GM21528 (cell line): ENCODE measurements around the gene PDE6B.
"Not testable (repeated sequence)": the region's sequence is repeated elsewhere in the genome, so short reads cannot be mapped to it uniquely, and the experiment has no call there.

Source experiments
- ATAC-seq: cut with Tn5 transposase; IDR thresholded peaks from one replicate; pipeline ENCODE4 v1.9.1; 2021; ENCODE audit warnings: mild to moderate bottlenecking, moderate library complexity; ENCODE audit not compliant: unreplicated experiment, low FRiP score

The PDE6B gene

GRCh38 chr4:666822-667544 lies 41.6 kb downstream of the PDE6B start:
- no peak for ATAC-seq

GRCh38 chr4:667545-667925 lies 42.2 kb downstream of the PDE6B start:
- no peak for ATAC-seq

DNA sequence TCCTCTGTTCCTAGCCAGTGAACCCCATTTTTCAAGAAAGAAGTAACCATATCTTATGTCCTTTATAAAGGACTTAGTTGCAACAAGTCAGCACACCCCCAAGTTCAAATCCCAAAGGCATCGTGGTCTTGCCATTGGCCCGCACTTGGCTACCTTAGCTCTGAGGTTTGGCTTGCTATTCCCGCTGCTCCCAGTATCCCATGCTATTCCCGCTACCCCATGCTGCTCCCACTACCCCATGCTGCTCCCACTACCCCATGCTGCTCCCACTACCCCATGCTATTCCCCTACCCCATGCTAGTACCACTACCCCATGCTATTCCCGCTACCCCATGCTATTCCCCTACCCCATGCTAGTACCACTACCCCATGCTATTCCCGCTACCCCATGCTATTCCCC lies 42.8 kb downstream of the PDE6B start:
- ATAC-seq = not testable (repeated sequence)

DNA sequence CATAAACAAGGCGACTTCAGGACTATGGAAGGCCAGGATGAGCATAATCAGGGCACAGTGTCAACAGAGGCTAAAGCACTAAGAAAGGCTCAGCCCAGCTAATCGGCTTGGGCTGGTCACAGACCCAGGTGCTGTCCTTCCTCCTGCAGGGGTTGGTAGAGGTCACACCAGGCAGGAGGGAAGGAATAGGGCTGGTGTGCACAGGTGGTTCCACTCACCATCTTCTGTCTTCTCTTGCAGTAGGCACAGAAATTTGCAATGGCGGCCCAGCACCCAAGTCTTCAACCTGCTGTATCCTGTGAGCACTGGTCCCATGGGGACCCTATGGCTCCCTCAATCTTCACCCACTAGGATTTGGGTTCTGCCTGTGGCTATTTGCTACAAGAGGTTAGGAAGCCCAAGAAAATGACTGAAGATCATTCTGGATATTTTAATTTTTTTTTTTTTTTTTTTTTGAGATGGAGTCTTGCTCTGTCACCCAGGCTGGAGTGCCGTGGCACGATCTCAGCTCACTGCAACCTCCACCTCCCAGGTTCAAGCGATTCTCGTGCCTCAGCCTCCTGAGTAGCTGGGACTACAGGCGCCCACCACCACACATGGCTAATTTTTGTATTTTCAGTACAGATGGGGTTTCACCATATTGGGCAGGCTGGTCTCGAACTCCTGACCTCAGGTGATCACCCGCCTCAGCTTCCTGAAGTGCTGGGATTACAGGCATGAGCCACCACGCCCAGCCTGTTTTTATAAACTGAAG lies 44.6 kb downstream of the PDE6B start:
- not testable (repeated sequence) for ATAC-seq

- no peak for ATAC-seq
Observed at GRCh38 chr4:671769-672168, 46.4 kb downstream of the PDE6B start.

DNA sequence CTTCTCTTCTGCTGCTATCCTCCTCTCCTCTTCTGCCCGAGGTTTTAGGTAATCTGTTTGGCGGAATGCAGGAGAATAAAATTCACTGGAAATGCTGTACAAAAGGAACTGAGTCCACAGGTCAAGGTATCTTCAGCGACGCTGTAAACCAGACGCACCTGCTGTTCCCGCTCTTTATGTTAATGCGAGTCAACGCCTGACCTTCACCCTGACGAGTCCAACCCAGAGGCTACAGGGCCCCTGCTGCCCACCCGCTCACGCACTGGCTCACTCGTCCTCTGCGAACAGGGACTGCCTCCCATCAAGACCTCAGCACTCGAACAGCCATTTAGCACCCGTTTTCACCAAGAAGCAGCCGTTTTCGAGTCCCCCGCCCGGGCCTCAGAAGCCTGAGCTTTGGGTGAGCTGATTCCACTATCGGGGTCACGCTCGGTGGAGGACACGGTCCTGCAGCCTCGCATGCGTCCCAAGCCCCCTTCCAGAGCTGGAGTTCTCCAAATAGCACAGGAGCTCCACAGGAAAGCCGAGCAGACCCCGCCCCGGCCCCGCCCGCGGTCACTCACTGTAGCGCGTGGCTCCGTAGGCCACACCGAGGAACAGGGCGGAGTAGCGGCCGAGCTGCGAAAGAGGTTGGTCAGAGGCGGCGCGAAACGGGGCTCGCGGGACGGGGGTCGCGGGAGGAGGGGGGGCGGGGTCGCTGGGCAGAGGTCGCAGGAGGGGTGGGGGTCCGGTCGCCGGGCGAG lies 48.1 kb downstream of the PDE6B start:
- no peak for ATAC-seq

DNA sequence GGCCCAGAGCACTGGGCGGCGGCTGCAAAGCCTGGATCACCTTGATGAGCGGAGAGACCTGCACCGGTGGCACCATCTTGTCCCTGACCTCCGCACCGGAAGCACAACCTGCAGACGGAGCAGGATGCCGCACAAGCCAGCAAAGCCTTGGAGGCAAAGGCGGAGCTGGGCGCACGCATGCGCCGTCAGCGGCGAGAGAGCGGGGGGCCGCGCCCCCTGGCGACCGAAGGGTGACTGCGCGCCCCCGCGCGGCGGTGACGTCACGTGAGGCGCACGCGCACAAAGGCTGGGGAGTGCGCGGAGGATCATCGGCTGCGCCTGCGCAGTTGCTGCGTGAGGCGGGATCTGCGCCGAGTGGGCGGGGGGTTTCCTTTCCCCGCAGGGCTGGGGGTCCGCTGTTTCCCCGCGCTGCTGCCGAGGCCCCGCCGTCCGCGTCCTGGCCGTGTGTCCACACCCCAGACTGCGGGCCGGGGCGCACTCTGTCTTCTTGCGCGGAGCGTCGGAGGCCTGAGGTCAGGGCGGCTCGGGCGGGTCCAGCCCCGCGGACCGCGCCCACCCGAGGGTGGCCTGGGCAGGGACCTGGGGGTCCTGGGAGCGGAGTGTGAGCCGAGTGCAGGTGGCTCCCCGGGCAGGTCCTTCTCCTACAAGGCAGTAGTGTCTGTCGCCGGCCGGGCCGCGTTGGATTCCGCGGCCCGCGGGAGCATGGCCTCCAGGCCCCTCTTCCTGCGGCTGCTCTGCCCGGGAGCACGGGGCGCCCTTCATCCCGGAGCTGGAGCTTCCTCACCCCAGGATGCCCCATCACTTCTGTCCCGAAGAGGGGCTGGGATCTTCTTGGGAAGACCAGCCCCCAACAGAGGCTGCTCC lies 49.0 kb downstream of the PDE6B start, which contains the start of the genes ATP5ME and MYL5:
ATP5ME (minus strand) TSS at position 105 of the 864 bp plus-strand sequence; CDS start at position 76, 29 bp downstream.
MYL5 (plus strand) TSS at position 371 of the 864 bp plus-strand sequence. CDS start 3,485 bp downstream, outside the sequence.
- ATAC-seq = peak; percentile 78

- ATAC-seq = peak; percentile 22
Observed at GRCh38 chr4:675036-675882, 49.9 kb downstream of the PDE6B start.

DNA sequence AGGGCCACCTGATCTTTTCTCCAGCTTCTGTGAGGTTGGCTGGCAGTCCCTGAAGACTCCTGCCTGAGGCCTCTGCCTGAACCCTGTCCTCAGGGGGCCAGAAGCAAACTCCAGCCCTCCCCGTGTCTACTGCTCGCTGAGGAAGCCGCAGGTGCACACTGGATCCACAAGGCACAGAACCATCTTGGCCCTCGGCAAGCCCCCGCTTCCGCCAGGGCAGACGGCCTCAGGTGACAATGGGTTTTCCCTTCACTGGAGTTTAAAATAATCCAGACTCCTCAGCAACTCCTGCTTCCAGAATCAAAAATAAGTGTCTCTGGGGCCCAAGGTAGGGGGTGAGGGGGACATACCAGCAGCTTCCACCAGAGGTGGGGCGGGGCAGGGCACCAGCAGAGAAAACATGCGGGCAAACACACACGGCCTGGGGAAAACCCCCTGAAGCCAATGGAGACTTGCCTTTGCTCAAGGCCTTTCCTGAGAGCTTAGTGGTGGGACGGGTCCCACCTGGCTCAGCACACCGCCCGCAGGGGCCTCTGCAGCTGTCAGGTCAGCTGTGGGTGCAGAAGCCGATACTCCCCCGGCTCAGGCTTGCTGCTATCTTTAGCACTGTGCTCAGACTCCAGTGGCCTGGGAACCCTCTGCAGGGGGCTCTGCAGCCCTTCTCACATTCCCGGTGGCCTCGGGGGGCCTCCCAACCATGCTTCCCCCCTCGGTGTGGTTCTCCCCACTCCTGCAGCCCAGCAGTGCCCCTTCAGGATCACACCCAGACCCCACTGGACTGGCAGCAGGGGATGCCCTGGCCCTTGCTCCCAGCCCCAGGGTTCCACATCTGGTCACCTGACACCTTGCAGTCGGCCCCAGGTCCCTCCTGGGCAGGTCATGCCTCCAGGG lies 50.9 kb downstream of the PDE6B start:
- ATAC-seq = no peak

GRCh38 chr4:676871-677235 lies 51.5 kb downstream of the PDE6B start:
- ATAC-seq = no peak

- no peak for ATAC-seq
Observed at GRCh38 chr4:677431-678293, 52.3 kb downstream of the PDE6B start.

DNA sequence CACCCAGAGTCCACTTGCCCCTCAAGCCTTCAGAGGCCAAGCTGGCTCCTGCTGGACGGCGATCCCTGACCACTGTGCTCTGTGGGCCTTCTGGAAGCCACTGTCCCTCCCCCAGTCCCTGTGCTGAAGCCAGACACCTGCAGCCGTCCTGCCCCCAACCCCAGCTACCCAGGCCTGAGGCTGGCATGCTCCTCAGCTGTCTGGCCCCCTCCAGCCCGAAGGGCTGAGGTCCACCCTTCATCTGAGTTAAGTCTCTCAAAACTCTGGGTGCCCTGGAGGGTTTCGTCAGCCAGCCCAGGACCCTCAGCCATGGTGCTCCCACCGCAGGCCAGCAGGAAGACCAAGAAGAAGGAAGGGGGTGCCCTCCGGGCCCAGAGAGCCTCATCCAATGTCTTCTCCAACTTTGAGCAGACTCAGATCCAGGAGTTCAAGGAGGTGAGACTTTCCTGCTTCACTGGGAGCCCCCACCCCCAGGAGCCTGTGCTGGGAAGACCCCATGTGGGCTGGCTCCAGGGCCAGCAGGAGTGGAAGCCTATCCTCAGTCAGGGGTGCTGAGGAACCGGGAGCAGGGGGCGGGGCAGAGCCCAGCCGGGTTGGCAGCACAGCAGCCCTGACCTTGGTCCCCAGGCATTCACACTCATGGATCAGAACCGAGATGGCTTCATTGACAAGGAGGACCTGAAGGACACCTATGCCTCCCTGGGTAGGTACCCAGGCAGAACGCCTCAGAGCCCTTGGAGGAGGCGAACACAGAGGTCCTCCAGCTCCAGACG lies 53.1 kb downstream of the PDE6B start:
- ATAC-seq = no peak

- no peak for ATAC-seq
Observed at GRCh38 chr4:679104-679481, 53.7 kb downstream of the PDE6B start.

DNA sequence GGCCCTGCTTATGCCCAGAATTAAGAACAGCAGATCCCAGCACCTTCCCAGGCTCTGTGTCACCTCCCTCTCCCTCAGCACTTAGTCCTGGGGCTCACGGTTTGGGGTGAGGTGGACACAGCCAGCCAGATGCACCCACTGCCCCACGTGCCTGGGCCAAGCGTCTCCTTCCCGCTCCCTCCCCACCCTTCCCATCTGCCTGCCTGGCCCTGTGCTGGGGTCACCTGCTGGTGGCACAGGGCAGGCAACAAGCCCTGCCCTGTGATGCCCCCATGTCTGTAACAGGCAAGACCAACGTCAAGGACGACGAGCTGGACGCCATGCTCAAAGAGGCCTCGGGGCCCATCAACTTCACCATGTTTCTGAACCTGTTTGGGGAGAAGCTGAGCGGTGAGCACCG lies 54.3 kb downstream of the PDE6B start:
- ATAC-seq = no peak

DNA sequence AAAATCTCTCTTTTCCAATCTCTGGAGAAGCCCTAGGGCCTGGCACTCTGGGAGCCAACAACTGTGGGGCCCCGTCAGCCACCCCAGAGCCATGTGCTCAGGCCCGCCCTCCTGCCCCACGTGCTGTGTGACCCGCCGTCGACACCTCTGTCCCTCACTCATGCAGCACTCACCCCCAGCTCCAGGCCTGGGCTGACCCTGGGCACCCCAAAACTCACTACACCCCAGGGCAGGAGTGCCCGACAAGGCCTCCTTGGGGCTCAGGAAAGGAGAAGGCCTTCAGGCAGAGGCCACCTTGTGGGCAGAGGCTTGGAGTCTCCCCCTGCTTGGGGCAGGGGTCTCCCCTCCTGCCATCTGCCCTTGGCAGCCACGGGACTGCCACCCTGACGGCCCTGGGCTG lies 54.7 kb downstream of the PDE6B start:
- no peak for ATAC-seq

DNA sequence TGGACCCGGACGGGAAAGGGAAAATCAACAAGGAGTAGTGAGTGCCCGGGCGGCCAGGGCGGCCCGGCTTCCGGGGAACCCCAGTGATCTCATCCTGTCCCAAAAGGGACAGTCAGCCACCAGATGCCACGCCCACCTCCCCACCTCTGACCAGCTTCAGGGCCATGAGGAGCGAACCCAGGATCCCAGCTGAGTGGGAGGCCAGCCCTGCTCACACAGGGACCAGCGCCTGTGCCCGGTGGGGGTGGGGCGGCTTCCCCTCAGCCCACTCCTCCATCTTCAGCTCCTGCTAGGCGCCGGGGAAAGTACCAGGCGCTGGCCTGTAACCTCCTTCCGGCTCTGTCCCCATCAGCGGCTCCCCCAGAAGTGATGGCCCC lies 55.2 kb downstream of the PDE6B start:
- no peak for ATAC-seq
